ENCODE results near the gene INTS2. TPM values are rescaled to one million over a fixed set of nuclear protein-coding genes. Genes with fewer than 3 reads are reported as not detected.

The INTS2 gene
- total RNA-seq, result 1 to 10 TPM; 8.5 to 8.7 TPM
- 9.0 TPM for polyA plus RNA-seq (2013, experiment 1 of 2)
- polyA plus RNA-seq (2013, experiment 2 of 2), result 10.2 TPM
- total RNA-seq, result 24.4 to 100 (median 57.0) reads per million in 172 experiments

DNA sequence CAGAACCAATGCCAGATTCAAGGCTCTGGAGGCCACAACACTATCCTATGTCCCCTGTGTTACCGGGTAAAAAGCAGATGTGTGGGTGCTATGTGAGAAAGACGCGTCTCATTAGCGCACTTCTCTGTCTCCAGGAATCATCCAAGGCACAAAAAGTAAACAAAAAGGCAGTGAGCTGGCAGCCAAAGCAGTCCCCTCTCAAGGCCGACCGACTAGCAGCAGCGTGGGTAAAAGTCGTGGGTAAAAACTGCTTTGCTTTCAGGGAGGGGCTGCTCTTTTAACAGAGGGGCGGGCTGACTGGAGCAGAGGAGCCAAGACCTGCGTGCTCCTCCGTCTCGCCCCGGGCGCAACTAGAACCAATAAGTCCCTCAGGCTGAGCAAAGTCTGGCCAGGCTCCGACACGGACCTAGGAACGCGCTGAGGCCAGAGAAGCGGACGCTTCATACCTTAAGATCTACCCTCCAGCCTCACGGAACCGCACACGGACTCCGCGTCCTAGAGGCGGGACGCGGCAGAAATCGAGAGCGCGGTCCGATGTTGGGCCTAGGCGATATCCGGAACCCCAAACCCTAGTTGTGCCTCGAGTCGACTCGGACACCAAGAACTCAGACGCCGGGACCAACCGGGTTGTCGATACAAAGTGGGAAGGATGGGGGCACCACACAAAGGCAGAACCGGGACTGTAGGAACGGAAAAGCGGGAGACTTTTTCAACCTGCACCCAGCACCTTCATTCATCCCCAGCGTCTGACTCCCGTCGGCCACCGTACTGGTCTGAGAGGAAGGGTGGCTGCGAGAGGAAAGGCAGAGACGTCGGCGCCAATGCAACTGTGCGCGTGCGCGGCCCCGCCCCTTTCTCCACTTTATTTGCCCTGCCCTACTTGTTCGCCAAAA is at the start of gene INTS2:
TSS of gene INTS2 (minus strand) at position 775 of the 893 bp plus-strand sequence. CDS start 1,338 bp downstream, outside the sequence.
- peak within 1 kb of the TSS; percentile 94 for H3K4me3 Mint-ChIP-seq
- DNase-seq (peak; percentile 91 to 98 (median 95)), ATAC-seq (ENCODE audit: poor library complexity) (peak; percentile 84)
- Histone ChIP-seq H3K9me3 (ENCODE audit: control insufficient read depth in 1 of 2, insufficient read depth in 1 of 2, low read length in 2 of 2) (no peaks in the 10 kb centered on the region), H3K27ac (ENCODE audit: low read depth in 1 of 2, low read length in 2 of 2) (peak within 1 kb of the TSS; percentile 68 to 78), H3K4me3 (ENCODE audit: low read length) (peak within 1 kb of the TSS; percentile 62), H3K36me3 (ENCODE audit: insufficient read depth, low read length) (peaks cover 15% of the 10 kb centered on the region), H3K27me3 (ENCODE audit: control insufficient read depth in 1 of 2, insufficient read depth in 2 of 2, low read length in 2 of 2) (no peaks in the 10 kb centered on the region), H3K4me1 (ENCODE audit: insufficient read depth, low read length) (peaks cover 18% of the 10 kb centered on the region)
- H3K27me3 Mint-ChIP-seq, result peaks cover 6% of the 10 kb centered on the region
- H3K27ac Mint-ChIP-seq, result peak within 1 kb of the TSS; percentile 93
- no peak for TF ChIP-seq CTCF (IDR thresholded peaks at IDR 0.05)
- peaks cover 27% of the 10 kb centered on the region for H3K4me1 Mint-ChIP-seq (ENCODE audit: low read depth)
- H3K36me3 Mint-ChIP-seq (ENCODE audit: low read depth), result peaks cover 48% of the 10 kb centered on the region
- no peaks in the 10 kb centered on the region for H3K9me3 Mint-ChIP-seq
- ChIA-PET POLR2A (interaction anchor here (0.8 to 2.2 kb wide), 2 partner anchors 64 to 132 kb away, joined by 3 to 7 read pairs; partner anchors contain the start of gene BRIP1), CTCF (no interaction called here)
- intact Hi-C loops (cut with DNase I, micrococcal nuclease), result loop anchor here (2.0 to 10.0 kb wide), 6 partner anchors 61 to 1251 kb away; partner anchors contain the start of genes MED13 (in 2 of the 2), BCAS3 (in 1 of the 2), BRIP1 (in 1 of the 2) and TANC2 (in 1 of the 2)

DNA sequence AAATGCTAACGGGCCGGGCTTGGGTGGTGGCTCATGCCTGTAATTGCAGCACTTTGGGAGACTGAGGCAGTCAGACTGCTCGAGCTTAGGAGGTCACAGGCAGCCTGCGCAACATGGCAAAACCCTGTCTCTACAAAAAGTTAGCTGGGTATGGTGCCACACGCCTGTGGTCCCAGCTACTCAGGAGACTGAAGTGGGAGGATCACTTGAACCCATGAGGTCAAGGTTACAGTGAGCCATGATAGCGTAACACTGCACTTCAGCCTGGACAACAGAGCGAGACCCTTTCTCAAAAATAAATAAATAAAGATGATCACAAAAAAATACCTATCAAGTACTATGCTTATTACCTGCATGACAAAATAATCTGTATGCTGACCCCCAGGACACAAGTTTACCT is 46.3 kb upstream of the INTS2 start:
- peaks cover 56% of the 10 kb centered on the region for H3K36me3 ChIP-seq (ENCODE audit: insufficient read depth, low read length)
- H3K36me3 Mint-ChIP-seq (ENCODE audit: low read depth), result peaks cover 74% of the 10 kb centered on the region
- no peaks in the 10 kb centered on the region for H3K27me3 Mint-ChIP-seq
- no peak for TF ChIP-seq CTCF (IDR thresholded peaks at IDR 0.05)
- H3K4me1 ChIP-seq (ENCODE audit: insufficient read depth, low read length), result no peaks in the 10 kb centered on the region
- CTCF ChIA-PET, result no interaction called here
- H3K27ac Mint-ChIP-seq, result peak overlapping the region; percentile 24
- DNase-seq (no peak), ATAC-seq (ENCODE audit: poor library complexity) (no peak)
- POLR2A ChIA-PET, result no interaction called here
- H3K4me3 Mint-ChIP-seq, result no peak overlapping the region
- no peaks in the 10 kb centered on the region for H3K9me3 ChIP-seq (ENCODE audit: control insufficient read depth in 1 of 2, insufficient read depth in 1 of 2, low read length in 2 of 2)
- no peaks in the 10 kb centered on the region for H3K27me3 ChIP-seq (ENCODE audit: control insufficient read depth in 1 of 2, insufficient read depth in 2 of 2, low read length in 2 of 2)
- no peak overlapping the region for H3K4me3 ChIP-seq (ENCODE audit: low read length)
- intact Hi-C loops (cut with DNase I, micrococcal nuclease), result no loop called here
- no peak overlapping the region for H3K27ac ChIP-seq (ENCODE audit: low read depth in 1 of 2, low read length in 2 of 2)
- no peaks in the 10 kb centered on the region for H3K9me3 Mint-ChIP-seq
- peaks cover 16% of the 10 kb centered on the region for H3K4me1 Mint-ChIP-seq (ENCODE audit: low read depth)

GRCh38 chr17:61972311-61972710 is 44.5 kb upstream of the INTS2 start:
- ChIA-PET POLR2A (no interaction called here), CTCF (no interaction called here)
- Mint-ChIP-seq H3K9me3 (no peaks in the 10 kb centered on the region), H3K27me3 (no peaks in the 10 kb centered on the region), H3K4me3 (no peak overlapping the region), H3K36me3 (ENCODE audit: low read depth) (peaks cover 63% of the 10 kb centered on the region), H3K4me1 (ENCODE audit: low read depth) (peaks cover 13% of the 10 kb centered on the region), H3K27ac (no peak overlapping the region)
- no peak for TF ChIP-seq CTCF (IDR thresholded peaks at IDR 0.05)
- Histone ChIP-seq H3K27ac (ENCODE audit: low read depth in 1 of 2, low read length in 2 of 2) (no peak overlapping the region), H3K9me3 (ENCODE audit: control insufficient read depth in 1 of 2, insufficient read depth in 1 of 2, low read length in 2 of 2) (no peaks in the 10 kb centered on the region), H3K36me3 (ENCODE audit: insufficient read depth, low read length) (peaks cover 58% of the 10 kb centered on the region), H3K4me1 (ENCODE audit: insufficient read depth, low read length) (no peaks in the 10 kb centered on the region), H3K4me3 (ENCODE audit: low read length) (no peak overlapping the region), H3K27me3 (ENCODE audit: control insufficient read depth in 1 of 2, insufficient read depth in 2 of 2, low read length in 2 of 2) (no peaks in the 10 kb centered on the region)
- DNase-seq (no peak), ATAC-seq (ENCODE audit: poor library complexity) (no peak)
- intact Hi-C loops (cut with DNase I, micrococcal nuclease), result no loop called here
